CMK (cell line): ENCODE data around the gene GTPBP2.
"Not testable (repeated sequence)": the region's sequence is repeated elsewhere in the genome, so short reads cannot be mapped to it uniquely, and the experiment has no call there.

Experiments
- DNase-seq: peaks from one replicate; pipeline ENCODE4 v3.0.0-alpha.2; 2010; ENCODE audit warnings: low read depth

GTPBP2 gene

GRCh38 chr6:43623880-43624785 is 4.9 kb downstream of the GTPBP2 start:
- DNase-seq, result no peak

- DNase-seq, result no peak
These were observed 6.5 kb downstream of the GTPBP2 start for GRCh38 chr6:43622541-43622940.

- DNase-seq, result no peak
These were observed 7.3 kb downstream of the GTPBP2 start for GRCh38 chr6:43621836-43622180.

- no peak for DNase-seq
These were observed 7.8 kb downstream of the GTPBP2 start for GRCh38 chr6:43621078-43621835.

GRCh38 chr6:43616725-43617472 is 12.2 kb downstream of the GTPBP2 start:
- DNase-seq, result no peak

- DNase-seq, result no peak
These were observed 14.7 kb downstream of the GTPBP2 start for GRCh38 chr6:43614396-43614730.

- DNase-seq, result no peak
These were observed 15.2 kb downstream of the GTPBP2 start for GRCh38 chr6:43613721-43614395.

- DNase-seq, result no peak
These were observed 18.6 kb downstream of the GTPBP2 start for GRCh38 chr6:43610431-43610830.

GRCh38 chr6:43609402-43609801 is 19.7 kb downstream of the GTPBP2 start:
- no peak for DNase-seq

GRCh38 chr6:43608807-43609206 is 20.3 kb downstream of the GTPBP2 start:
- DNase-seq, result no peak

- DNase-seq, result peak; percentile 62
These were observed 20.7 kb downstream of the GTPBP2 start for GRCh38 chr6:43608310-43608763.

- DNase-seq, result no peak
These were observed 23.0 kb downstream of the GTPBP2 start for GRCh38 chr6:43606019-43606418.

GRCh38 chr6:43604174-43604573 is 24.9 kb downstream of the GTPBP2 start:
- no peak for DNase-seq

GRCh38 chr6:43600595-43600994 is 28.5 kb downstream of the GTPBP2 start:
- DNase-seq, result no peak

- no peak for DNase-seq
These were observed 35.1 kb downstream of the GTPBP2 start for GRCh38 chr6:43593938-43594337.

- DNase-seq, result not testable (repeated sequence)
These were observed 39.5 kb downstream of the GTPBP2 start for GRCh38 chr6:43589564-43589963.

GRCh38 chr6:43588194-43588593 is 40.9 kb downstream of the GTPBP2 start:
- DNase-seq, result no peak

GRCh38 chr6:43584892-43585570 is 44.0 kb downstream of the GTPBP2 start:
- no peak for DNase-seq

- DNase-seq, result no peak
These were observed 46.2 kb downstream of the GTPBP2 start for GRCh38 chr6:43582911-43583310.

- DNase-seq, result no peak
These were observed 49.9 kb downstream of the GTPBP2 start for GRCh38 chr6:43579171-43579570.

GRCh38 chr6:43578748-43579147 is 50.3 kb downstream of the GTPBP2 start:
- DNase-seq, result no peak
